ENCODE measurements around the gene DUSP15. TPM values are rescaled to one million over a fixed set of nuclear protein-coding genes. Genes with fewer than 3 reads are reported as not detected.

DUSP15 gene
- total RNA-seq, 2 experiments from 2014 or later: not detected

DNA sequence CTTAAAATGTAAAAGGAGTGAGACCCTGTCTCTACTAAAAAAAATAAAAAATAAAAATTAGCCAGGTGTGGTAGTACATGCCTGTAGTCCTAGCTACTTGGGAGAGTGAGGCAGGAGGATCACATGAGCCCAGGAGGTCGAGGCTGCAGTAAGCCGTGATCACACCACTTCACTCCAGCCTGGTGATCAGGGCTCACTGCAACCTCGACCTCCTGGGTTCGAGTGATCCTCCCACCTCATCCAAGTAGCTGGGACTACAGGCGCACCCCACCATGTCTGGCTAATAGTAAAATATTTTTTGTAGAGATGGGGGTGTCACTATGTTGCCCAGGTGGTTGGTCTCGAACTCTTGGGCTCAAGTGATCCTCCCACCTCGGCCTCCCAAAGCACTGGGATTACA is 16.8 kb downstream of the DUSP15 start:
- CTCF ChIA-PET: interaction anchor here (1.1 to 7.7 kb wide), 19 partner anchors 8 to 238 kb away, joined by 3 to 102 read pairs (median 6); partner anchors contain the start of gene PDRG1
- DNase-seq: no peak
- no peak overlapping the region for H3K4me3 Mint-ChIP-seq
- H3K9me3 Mint-ChIP-seq: no peaks in the 10 kb centered on the region
- H3K4me1 Mint-ChIP-seq (ENCODE audit: low read depth): no peaks in the 10 kb centered on the region
- H3K27me3 Mint-ChIP-seq: peaks cover 15% of the 10 kb centered on the region
- intact Hi-C loops (cut with micrococcal nuclease): loop anchor here (2.0 kb wide), 1 partner anchor 239 kb away; no protein-coding TSS in a partner anchor
- H3K36me3 Mint-ChIP-seq: no peaks in the 10 kb centered on the region
- POLR2A ChIA-PET: no interaction called here
- H3K27ac Mint-ChIP-seq: no peak overlapping the region

DNA sequence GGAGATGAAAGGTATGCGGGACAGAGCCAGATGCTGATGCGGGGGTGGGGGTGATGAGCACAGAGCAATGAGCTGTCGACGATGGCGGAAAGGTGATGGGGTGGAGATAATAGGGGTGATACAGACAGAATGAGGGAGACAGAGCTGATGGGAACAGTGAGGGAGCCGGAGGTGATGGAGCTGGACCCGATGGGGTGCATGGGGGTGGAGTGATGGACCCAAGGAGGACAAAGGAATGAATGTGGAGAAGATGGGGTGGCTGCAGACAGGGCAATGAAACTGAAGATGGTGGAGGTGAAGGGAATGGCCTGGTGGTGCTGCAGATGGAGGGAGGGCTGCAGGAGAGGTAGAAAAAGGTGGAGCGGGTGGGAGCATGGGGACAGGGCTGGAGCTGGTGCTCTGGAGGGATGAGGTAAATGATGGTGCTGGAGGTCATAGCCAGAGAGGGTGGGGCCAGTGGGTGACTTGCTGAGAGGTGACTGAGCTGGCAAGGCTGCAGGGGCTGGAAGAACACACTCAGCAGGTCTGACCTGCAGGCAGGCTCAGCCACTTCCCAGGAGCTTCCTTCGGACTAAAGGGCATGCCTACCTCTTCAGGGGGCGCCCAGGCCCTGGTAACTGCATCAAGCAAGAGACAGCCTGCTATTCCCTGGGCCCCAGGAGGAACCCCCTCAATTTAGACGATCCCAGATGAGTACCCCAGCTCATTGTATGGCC is 18.9 kb downstream of the DUSP15 start:
- H3K9me3 Mint-ChIP-seq: no peaks in the 10 kb centered on the region
- H3K27ac Mint-ChIP-seq: no peak overlapping the region
- peaks cover 10% of the 10 kb centered on the region for H3K27me3 Mint-ChIP-seq
- intact Hi-C loops (cut with micrococcal nuclease): no loop called here
- CTCF ChIA-PET: interaction anchor here (0.8 to 7.7 kb wide), 18 partner anchors 8 to 671 kb away, joined by 3 to 102 read pairs (median 4); partner anchors contain the start of gene PDRG1
- POLR2A ChIA-PET: no interaction called here
- DNase-seq: no peak
- no peaks in the 10 kb centered on the region for H3K4me1 Mint-ChIP-seq (ENCODE audit: low read depth)
- H3K4me3 Mint-ChIP-seq: no peak overlapping the region
- H3K36me3 Mint-ChIP-seq: no peaks in the 10 kb centered on the region

DNA sequence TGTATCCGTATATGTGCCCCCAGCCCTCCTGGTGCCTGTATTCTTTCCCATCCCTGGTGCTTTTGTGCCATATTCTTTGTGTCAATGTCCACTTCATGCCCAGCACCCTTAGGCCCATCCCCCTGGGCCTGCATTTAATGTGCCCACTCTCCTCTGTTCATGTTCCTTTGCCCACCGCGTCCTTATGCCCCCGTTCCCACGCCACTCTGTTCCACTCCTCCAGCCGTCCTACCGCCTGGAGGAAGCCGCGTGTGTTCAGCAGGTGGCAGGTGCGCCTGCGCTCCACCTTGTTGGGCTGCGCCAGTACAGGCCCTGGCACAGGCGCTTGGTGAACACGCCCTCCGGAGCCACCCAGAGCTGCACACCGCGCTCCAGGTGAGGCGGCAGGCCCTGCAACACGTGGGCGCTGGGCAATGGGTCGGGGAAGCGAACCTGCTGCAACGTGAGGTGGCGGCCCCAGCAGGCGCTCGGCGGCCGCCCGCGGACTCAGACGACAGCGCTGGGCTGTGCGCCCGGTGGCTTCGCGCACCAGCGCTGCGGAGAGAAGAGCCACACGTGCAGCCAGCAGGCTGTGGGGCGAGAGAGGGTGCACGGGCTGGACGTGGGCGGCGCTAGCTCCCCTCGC is 20.9 kb downstream of the DUSP15 start:
- Mint-ChIP-seq H3K4me1 (ENCODE audit: low read depth) (no peaks in the 10 kb centered on the region), H3K27me3 (peaks cover 10% of the 10 kb centered on the region), H3K36me3 (no peaks in the 10 kb centered on the region), H3K27ac (no peak overlapping the region), H3K9me3 (no peaks in the 10 kb centered on the region), H3K4me3 (no peak overlapping the region)
- intact Hi-C loops (cut with micrococcal nuclease): no loop called here
- DNase-seq: no peak
- POLR2A ChIA-PET: no interaction called here
- CTCF ChIA-PET: interaction anchor here (0.7 to 7.7 kb wide), 4 partner anchors 26 to 242 kb away, joined by 3 to 102 read pairs (median 5); partner anchors contain the start of gene PDRG1

DNA sequence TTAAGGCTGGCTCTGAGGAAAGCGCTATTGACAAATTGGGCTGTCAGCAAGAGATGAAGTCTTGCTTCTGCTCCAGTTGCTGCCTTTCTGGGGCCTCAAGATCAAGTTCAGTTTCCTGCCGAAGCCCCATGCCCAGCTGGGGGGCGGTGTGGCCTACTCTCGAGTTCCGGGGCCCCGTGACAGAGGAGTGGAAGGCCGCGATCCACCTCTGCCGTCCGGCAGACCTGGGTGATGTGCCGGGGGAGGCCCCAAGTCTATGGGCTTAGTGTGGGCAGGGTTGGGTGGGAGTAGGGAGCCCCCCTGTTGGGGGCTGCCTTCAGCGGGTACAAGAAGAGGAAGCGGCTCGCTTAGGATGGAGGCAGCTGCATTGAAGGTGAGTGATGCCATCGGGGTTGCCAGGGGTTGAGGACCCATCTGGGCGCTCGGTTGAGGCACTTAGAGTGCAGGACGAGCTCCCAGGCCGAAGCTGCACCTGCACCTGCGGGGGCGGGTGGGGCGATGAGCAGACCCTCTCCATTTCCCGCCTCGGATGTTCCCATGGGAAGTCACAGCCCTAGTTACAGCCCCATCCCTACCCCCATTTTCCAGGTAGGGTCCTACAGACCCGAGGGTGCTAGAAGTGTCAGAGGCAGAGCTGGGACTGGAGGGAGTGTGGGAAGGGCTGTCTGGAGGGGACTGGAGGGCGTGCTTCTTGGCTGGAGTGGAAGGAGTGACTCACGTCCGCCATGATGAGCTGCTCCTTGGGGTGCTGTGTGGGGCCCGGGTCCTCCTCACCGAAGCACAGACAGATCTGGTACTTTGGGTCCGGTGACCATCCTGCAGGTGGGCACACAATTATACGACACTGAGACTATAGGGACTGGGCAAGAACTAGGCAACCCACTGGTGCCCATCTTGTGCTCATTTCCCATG is 22.0 kb downstream of the DUSP15 start:
- intact Hi-C loops (cut with micrococcal nuclease): no loop called here
- H3K36me3 Mint-ChIP-seq: no peaks in the 10 kb centered on the region
- no peaks in the 10 kb centered on the region for H3K4me1 Mint-ChIP-seq (ENCODE audit: low read depth)
- no peak overlapping the region for H3K4me3 Mint-ChIP-seq
- DNase-seq: no peak
- POLR2A ChIA-PET: no interaction called here
- H3K27me3 Mint-ChIP-seq: peaks cover 10% of the 10 kb centered on the region
- H3K27ac Mint-ChIP-seq: no peak overlapping the region
- H3K9me3 Mint-ChIP-seq: no peaks in the 10 kb centered on the region
- CTCF ChIA-PET: interaction anchor here (0.6 to 4.0 kb wide), 6 partner anchors 11 to 254 kb away, joined by 3 to 56 read pairs (median 6); no protein-coding TSS in a partner anchor

DNA sequence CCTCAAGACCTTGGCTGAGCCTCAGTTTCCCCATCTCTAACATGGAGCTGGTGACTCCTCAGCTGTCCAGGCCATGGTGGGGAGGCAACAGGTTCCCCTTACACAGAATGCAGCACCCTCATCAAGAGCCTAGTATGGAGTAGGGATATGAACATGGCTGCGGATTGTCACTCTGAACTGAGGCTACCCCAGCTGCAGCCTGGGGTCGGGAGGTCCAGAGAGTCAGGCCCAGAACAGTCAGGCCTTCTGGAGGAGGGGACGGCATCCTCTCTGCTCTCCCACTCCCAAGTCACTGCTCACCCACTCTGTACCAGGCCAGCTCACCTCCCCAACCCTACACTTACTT is 23.6 kb downstream of the DUSP15 start:
- H3K9me3 Mint-ChIP-seq: no peaks in the 10 kb centered on the region
- no peak overlapping the region for H3K27ac Mint-ChIP-seq
- DNase-seq: no peak
- CTCF ChIA-PET: interaction anchor here (0.7 to 4.0 kb wide), 36 partner anchors 8 to 559 kb away, joined by 3 to 56 read pairs (median 5); partner anchors contain the start of genes DUSP15, HCK, MYLK2 and PDRG1
- H3K4me3 Mint-ChIP-seq: no peak overlapping the region
- intact Hi-C loops (cut with micrococcal nuclease): loop anchor here (1.0 kb wide), 1 partner anchor 23 kb away; no protein-coding TSS in a partner anchor
- peaks cover 10% of the 10 kb centered on the region for H3K27me3 Mint-ChIP-seq
- no peaks in the 10 kb centered on the region for H3K4me1 Mint-ChIP-seq (ENCODE audit: low read depth)
- no peaks in the 10 kb centered on the region for H3K36me3 Mint-ChIP-seq
- POLR2A ChIA-PET: no interaction called here

DNA sequence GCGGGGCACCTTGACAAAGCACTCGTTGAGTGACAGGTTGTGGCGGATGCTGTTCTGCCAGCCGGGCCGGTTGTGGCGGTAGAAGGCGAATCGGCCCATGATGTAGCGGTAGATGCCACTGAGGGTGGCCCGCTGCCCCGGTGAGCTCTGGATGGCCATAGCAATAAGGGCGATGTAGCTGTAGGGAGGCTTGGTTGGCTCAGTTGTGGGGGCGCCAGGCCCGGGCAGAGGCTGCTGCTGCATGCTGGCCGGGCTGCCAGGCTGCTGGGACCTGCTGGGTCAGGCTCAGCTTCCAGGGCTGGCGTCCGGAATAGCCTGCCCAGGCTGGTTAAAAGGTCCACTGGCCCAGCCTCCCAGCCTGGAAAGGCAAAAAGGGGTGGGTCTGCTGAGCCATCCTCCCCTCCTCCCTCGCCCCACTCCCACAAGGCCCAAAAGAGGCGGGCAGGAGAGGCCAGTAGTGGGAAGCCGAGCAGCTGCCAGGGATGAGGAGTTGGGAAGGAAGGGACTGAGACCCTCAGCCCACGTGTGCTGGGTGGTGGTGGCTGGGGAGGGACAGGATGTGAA is 24.9 kb downstream of the DUSP15 start, which contains the start of gene FOXS1:
TSS of gene FOXS1 (minus strand) at position 305 of the 564 bp plus-strand sequence. CDS start at position 243, 62 bp downstream.
- POLR2A ChIA-PET: no interaction called here
- H3K27ac Mint-ChIP-seq: no peak within 1 kb of the TSS
- intact Hi-C loops (cut with micrococcal nuclease): no loop called here

DNA sequence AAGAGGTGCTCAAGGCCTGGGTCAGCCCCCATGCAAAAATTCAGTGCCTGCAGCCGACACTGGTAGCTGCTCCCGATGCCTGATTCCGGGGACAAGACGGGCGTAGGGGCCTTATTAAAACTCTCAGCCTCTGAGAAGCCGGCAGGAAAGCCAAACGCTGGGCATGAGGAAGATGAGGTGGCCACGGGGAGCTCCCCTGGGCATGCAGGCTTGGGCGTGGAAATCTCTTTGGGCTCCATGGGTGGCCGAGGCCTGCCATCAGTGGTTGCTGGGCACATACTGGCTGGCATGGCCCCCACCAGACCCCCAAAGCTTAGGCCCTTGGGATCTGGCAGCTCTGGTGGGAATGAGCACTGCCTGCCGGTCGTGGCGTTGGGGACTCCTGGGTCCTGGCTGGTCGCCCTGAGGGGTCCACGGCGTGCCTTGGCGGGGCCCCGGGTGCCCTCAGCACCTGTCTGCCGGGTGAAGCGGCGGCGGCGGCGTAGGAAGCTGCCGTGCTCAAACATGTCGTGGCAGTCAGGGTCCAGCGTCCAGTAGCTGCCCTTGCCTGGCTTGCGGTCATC is 25.5 kb downstream of the DUSP15 start:
- Mint-ChIP-seq H3K27me3 (peaks cover 2% of the 10 kb centered on the region), H3K4me3 (no peak overlapping the region), H3K9me3 (no peaks in the 10 kb centered on the region), H3K36me3 (no peaks in the 10 kb centered on the region), H3K27ac (no peak overlapping the region), H3K4me1 (ENCODE audit: low read depth) (no peaks in the 10 kb centered on the region)
- ChIA-PET CTCF (interaction anchor here (0.8 to 4.0 kb wide), 5 partner anchors 8 to 24 kb away, joined by 3 to 56 read pairs (median 3); no protein-coding TSS in a partner anchor), POLR2A (no interaction called here)
- intact Hi-C loops (cut with micrococcal nuclease): no loop called here
- no peak for DNase-seq

More for the DNA sequence above, 24.9 kb downstream of the DUSP15 start, which contains the start of gene FOXS1:
- no peaks in the 10 kb centered on the region for H3K36me3 Mint-ChIP-seq
- no peak for DNase-seq
- CTCF ChIA-PET: interaction anchor here (0.8 to 4.0 kb wide), 7 partner anchors 9 to 107 kb away, joined by 3 to 56 read pairs (median 11); partner anchors contain the start of gene PDRG1
- no peaks in the 10 kb centered on the region for H3K9me3 Mint-ChIP-seq
- no peak within 1 kb of the TSS for H3K4me3 Mint-ChIP-seq
- H3K4me1 Mint-ChIP-seq (ENCODE audit: low read depth): no peaks in the 10 kb centered on the region
- H3K27me3 Mint-ChIP-seq: peaks cover 3% of the 10 kb centered on the region

DNA sequence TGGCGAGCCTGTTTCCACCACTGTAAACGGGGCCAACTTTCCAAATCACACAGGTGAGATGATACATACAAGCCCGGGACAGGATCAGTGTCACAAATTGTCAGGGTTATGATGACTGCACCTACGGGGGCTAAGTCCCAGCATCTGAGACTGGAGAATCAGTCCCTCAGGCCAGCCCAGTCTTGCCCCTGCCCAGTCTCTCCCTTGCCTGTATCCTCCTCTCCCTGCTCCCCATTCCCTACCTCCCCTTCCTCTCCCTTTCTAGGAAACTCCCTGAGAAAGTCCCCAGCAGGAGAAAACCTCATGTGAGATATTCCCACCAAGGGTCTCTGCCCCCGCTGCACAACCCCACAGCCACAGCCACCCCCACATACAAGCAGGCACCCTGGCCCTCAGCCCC is 26.4 kb downstream of the DUSP15 start:
- ChIA-PET POLR2A (no interaction called here), CTCF (interaction anchor here (0.7 to 4.0 kb wide), 3 partner anchors 9 to 21 kb away, joined by 3 to 56 read pairs (median 3); no protein-coding TSS in a partner anchor)
- Mint-ChIP-seq H3K27me3 (peaks cover under 1% of the 10 kb centered on the region), H3K9me3 (no peaks in the 10 kb centered on the region), H3K27ac (no peak overlapping the region), H3K4me3 (no peak overlapping the region), H3K36me3 (no peaks in the 10 kb centered on the region), H3K4me1 (ENCODE audit: low read depth) (no peaks in the 10 kb centered on the region)
- DNase-seq: no peak
- intact Hi-C loops (cut with micrococcal nuclease): no loop called here

DNA sequence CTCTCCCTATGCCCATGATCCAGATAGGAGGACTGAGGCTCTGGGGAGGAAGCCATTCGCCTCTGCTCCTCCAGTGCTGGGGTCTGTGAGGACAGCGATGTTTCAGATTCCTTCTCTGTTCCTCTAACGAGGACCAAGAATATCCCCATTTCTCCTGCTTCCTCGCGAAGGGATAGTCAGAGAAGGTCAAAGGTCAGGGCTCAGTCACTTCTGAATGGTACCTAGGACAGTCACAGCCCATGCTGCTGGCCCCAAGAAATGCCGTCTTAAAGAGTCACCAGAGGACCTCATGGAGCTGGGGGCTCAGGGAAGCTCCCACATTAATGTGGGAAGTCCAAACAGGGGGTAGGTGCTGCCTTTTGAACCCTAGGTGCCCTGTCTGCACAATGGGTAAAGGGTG is 27.0 kb downstream of the DUSP15 start:
- POLR2A ChIA-PET: no interaction called here
- no peak overlapping the region for H3K27ac Mint-ChIP-seq
- no peak for DNase-seq
- intact Hi-C loops (cut with micrococcal nuclease): no loop called here
- no peaks in the 10 kb centered on the region for H3K4me1 Mint-ChIP-seq (ENCODE audit: low read depth)
- CTCF ChIA-PET: interaction anchor here (0.7 to 0.8 kb wide), 2 partner anchors 9 to 20 kb away, joined by 3 read pairs; no protein-coding TSS in a partner anchor
- H3K36me3 Mint-ChIP-seq: no peaks in the 10 kb centered on the region
- H3K9me3 Mint-ChIP-seq: no peaks in the 10 kb centered on the region
- H3K4me3 Mint-ChIP-seq: no peak overlapping the region
- no peaks in the 10 kb centered on the region for H3K27me3 Mint-ChIP-seq

DNA sequence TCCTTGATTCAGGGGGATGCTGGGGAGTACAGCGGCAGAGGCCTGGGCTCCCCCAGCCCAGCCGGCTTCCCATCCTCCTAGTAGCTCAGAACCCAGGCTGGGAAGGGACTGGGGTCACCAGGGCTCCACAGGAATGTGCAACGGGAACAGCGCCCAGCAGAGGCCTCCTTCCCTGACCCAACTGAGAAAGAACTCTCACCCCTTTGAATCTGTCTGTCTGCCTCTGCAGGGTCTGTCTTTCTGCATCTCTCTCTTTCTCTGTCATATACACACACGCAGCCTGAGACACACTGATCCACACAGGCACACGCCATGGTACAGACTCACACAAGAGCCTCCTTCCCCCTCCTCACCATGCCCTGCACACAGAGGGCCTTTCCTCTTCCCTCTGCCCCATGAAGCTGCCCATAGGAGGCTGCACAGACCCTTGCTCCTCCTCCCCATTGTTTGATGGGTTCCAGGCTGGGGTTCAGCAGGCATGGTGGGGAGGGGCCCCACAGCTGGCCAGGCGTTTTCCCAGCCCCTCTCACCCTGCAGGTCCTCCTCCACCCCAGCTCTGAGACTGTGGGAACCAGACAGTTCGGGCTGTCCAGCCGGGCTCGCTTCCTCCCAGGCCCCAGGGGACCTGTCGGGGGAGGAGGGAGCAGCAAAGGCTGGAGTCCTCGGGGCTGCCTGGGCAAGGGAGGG is 27.7 kb downstream of the DUSP15 start:
- Mint-ChIP-seq H3K4me3 (no peak overlapping the region), H3K9me3 (no peaks in the 10 kb centered on the region), H3K27me3 (no peaks in the 10 kb centered on the region), H3K36me3 (no peaks in the 10 kb centered on the region), H3K4me1 (ENCODE audit: low read depth) (no peaks in the 10 kb centered on the region), H3K27ac (no peak overlapping the region)
- ChIA-PET POLR2A (no interaction called here), CTCF (interaction anchor here (1.2 to 1.8 kb wide), 2 partner anchors 8 to 10 kb away, joined by 3 to 4 read pairs; no protein-coding TSS in a partner anchor)
- intact Hi-C loops (cut with micrococcal nuclease): no loop called here
- no peak for DNase-seq

DNA sequence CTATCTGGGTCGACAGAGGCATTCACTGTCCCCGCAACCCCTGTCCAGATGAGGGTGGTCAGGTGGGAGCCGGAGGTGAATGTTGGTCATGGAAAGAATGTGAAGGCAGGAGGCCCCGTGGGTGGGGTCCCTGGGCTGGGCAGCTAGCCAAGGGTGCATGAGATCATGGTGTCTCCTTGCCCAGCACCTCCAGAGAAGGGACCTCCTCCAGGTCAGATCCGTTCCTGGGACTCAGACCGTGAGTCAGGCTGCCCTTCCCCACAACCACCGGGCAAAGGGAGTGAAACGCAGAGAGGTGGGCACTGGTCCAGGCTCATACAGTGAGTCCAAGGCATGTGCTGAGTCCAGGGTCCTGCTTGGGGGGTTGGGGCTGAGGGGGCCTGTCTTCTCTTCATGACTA is 28.4 kb downstream of the DUSP15 start:
- POLR2A ChIA-PET: no interaction called here
- CTCF ChIA-PET: interaction anchor here (1.2 to 1.8 kb wide), 2 partner anchors 9 to 11 kb away, joined by 3 to 4 read pairs; no protein-coding TSS in a partner anchor
- H3K4me3 Mint-ChIP-seq: no peak overlapping the region
- DNase-seq: no peak
- intact Hi-C loops (cut with micrococcal nuclease): no loop called here
- H3K4me1 Mint-ChIP-seq (ENCODE audit: low read depth): no peaks in the 10 kb centered on the region
- H3K9me3 Mint-ChIP-seq: no peaks in the 10 kb centered on the region
- H3K27ac Mint-ChIP-seq: no peak overlapping the region
- H3K36me3 Mint-ChIP-seq: no peaks in the 10 kb centered on the region
- no peaks in the 10 kb centered on the region for H3K27me3 Mint-ChIP-seq
